Stimulated activated CD4-positive, alpha-beta T cell treated with anti-CD3 and anti-CD28 coated beads, Interleukin-2, amount 100 ng/mL, for 4 hours (primary cell): ENCODE measurements around the gene TMEM229A.
"Not testable (repeated sequence)": the region's sequence is repeated elsewhere in the genome, so short reads cannot be mapped to it uniquely, and the experiment has no call there.

Source experiments
- DNase-seq: peaks from one replicate; pipeline ENCODE4 v3.0.0-alpha.2; 2020; ENCODE audit warnings: low read depth

The TMEM229A gene

GRCh38 chr7:124032369-124033094, at the start of gene TMEM229A:
Gene TMEM229A (minus strand): TSS chr7:124033067. CDS start chr7:124033003, 64 bp downstream.
- no peak for DNase-seq

- not testable (repeated sequence) for DNase-seq
Observed at GRCh38 chr7:124082234-124082633, 49.4 kb upstream of the TMEM229A start.

GRCh38 chr7:124077546-124077945, 44.7 kb upstream of the TMEM229A start:
- no peak for DNase-seq

- DNase-seq, result no peak
Observed at GRCh38 chr7:124076841-124077240, 44.0 kb upstream of the TMEM229A start.

GRCh38 chr7:124074007-124074406, 41.1 kb upstream of the TMEM229A start:
- DNase-seq, result no peak

- no peak for DNase-seq
Observed at GRCh38 chr7:124073310-124073645, 40.4 kb upstream of the TMEM229A start.

GRCh38 chr7:124072603-124073309, 39.9 kb upstream of the TMEM229A start:
- no peak for DNase-seq

GRCh38 chr7:124071843-124072242, 39.0 kb upstream of the TMEM229A start:
- no peak for DNase-seq

- no peak for DNase-seq
Observed at GRCh38 chr7:124062171-124062570, 29.3 kb upstream of the TMEM229A start.

- no peak for DNase-seq
Observed at GRCh38 chr7:124060528-124060927, 27.7 kb upstream of the TMEM229A start.

- no peak for DNase-seq
Observed at GRCh38 chr7:124059375-124059774, 26.5 kb upstream of the TMEM229A start.

GRCh38 chr7:124058515-124058914, 25.6 kb upstream of the TMEM229A start:
- DNase-seq, result no peak

GRCh38 chr7:124057872-124058271, 25.0 kb upstream of the TMEM229A start:
- no peak for DNase-seq

- DNase-seq, result no peak
Observed at GRCh38 chr7:124056234-124056633, 23.4 kb upstream of the TMEM229A start.

GRCh38 chr7:124051681-124052377, 19.0 kb upstream of the TMEM229A start:
- DNase-seq, result no peak

- no peak for DNase-seq
Observed at GRCh38 chr7:124042826-124043225, 10.0 kb upstream of the TMEM229A start.

GRCh38 chr7:124041439-124041838, 8.6 kb upstream of the TMEM229A start:
- DNase-seq, result no peak

- DNase-seq, result not testable (repeated sequence)
Observed at GRCh38 chr7:124037902-124038301, 5.0 kb upstream of the TMEM229A start.

GRCh38 chr7:124035706-124036105, 2.8 kb upstream of the TMEM229A start:
- DNase-seq, result no peak

- no peak for DNase-seq
Observed at GRCh38 chr7:124034754-124035100, 1.9 kb upstream of the TMEM229A start.

GRCh38 chr7:124033807-124034753, 1.2 kb upstream of the TMEM229A start:
- DNase-seq, result no peak
